Breast epithelium (tissue), 4 donors: ENCODE results near the gene ZNF518A. TPM values are rescaled to one million over a fixed set of nuclear protein-coding genes. Genes with fewer than 3 reads are reported as not detected.

Experiments
- DNase-seq, 2 donors: peaks; one replicate each; pipeline ENCODE4 v3.0.0-alpha.2; 2019; ENCODE audit warnings: low spot score in 2 of 2
- H3K27ac ChIP-seq, 2 donors: fragments of 200-600 bp; sonication (generic) in 1 of 2; one replicate each; pipeline ENCODE4 v1.5.1; 2016 to 2019; ENCODE audit warnings: mild to moderate bottlenecking in 1 of 2
- H3K27me3 ChIP-seq, 2 donors: fragments of 200-600 bp; sonication (generic) in 1 of 2; one replicate each; pipeline versions ENCODE4 v1.5.1 to v1.6.0; 2017 to 2019; ENCODE audit warnings: control low read depth in 1 of 2, mild to moderate bottlenecking in 1 of 2
- H3K36me3 ChIP-seq: fragments of 200-600 bp; one replicate; pipeline ENCODE4 v1.5.1; 2019
- H3K4me1 ChIP-seq, 2 donors: fragments of 200-600 bp; sonication (generic); one replicate each; pipeline ENCODE4 v1.5.1; 2016 to 2019; ENCODE audit warnings: control low read depth in 1 of 2
- H3K4me3 ChIP-seq, 3 donors: fragments of 200-600 bp; sonication (generic); 1 replicate in 2 of 3; 2 replicates in 1 of 3; pipeline ENCODE4 v1.5.1; 2016 to 2019; ENCODE audit warnings: mild to moderate bottlenecking in 3 of 3, moderate library complexity in 2 of 3
- H3K9me3 ChIP-seq, 2 donors: fragments of 200-600 bp; sonication (generic) in 1 of 2; one replicate each; pipeline ENCODE4 v1.5.1; 2016 to 2019; ENCODE audit warnings: control low read depth in 1 of 2
- POLR2A ChIP-seq: fragments of 450-650 bp; IDR thresholded peaks from one replicate; pipeline ENCODE4 v1.6.1; 2016; ENCODE audit warnings: antibody characterized with exemption, mild to moderate bottlenecking, moderate library complexity
- POLR2AphosphoS5 ChIP-seq, 3 donors: sonication (generic); formaldehyde crosslinking; IDR thresholded peaks; one replicate each; pipeline ENCODE4 v1.6.1; 2017; ENCODE audit warnings: antibody characterized with exemption in 3 of 3
- intact Hi-C: fragments of 100-400 bp; cut with DNase I; formaldehyde crosslinking; loops from one replicate; pipeline ENCODE4 v1.15.1; 2023; ENCODE audit warnings: low total_unique reads
- total RNA-seq, 3 donors: library from RNA; depleted of rRNA; stranded (reverse); fragments of >200 nt; gene quantifications; one replicate each; pipeline ENCODE4 v1.1.0, GENCODE V29; 2016
- TF ChIP-seq, protein P1 (sequence below), 3 donors: fragments of 450-650 bp; IDR thresholded peaks; one replicate each; pipeline ENCODE4 v1.5.1; 2016 to 2017; ENCODE audit warnings: antibody characterized with exemption in 3 of 3, mild to moderate bottlenecking in 3 of 3, moderate library complexity in 3 of 3

The ZNF518A gene, protein sequence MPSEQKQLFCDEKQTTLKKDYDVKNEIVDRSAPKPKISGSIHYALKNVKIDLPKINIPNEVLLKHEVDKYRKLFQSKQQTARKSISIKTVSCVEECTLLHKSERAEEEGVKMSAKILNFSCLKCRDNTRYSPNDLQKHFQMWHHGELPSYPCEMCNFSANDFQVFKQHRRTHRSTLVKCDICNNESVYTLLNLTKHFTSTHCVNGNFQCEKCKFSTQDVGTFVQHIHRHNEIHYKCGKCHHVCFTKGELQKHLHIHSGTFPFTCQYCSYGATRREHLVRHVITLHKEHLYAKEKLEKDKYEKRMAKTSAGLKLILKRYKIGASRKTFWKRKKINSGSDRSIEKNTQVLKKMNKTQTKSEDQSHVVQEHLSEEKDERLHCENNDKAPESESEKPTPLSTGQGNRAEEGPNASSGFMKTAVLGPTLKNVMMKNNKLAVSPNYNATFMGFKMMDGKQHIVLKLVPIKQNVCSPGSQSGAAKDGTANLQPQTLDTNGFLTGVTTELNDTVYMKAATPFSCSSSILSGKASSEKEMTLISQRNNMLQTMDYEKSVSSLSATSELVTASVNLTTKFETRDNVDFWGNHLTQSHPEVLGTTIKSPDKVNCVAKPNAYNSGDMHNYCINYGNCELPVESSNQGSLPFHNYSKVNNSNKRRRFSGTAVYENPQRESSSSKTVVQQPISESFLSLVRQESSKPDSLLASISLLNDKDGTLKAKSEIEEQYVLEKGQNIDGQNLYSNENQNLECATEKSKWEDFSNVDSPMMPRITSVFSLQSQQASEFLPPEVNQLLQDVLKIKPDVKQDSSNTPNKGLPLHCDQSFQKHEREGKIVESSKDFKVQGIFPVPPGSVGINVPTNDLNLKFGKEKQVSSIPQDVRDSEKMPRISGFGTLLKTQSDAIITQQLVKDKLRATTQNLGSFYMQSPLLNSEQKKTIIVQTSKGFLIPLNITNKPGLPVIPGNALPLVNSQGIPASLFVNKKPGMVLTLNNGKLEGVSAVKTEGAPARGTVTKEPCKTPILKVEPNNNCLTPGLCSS (N-terminal part only)
- 10 to 100 TPM; 18.1 to 33.7 (median 22.9) TPM for total RNA-seq

DNA sequence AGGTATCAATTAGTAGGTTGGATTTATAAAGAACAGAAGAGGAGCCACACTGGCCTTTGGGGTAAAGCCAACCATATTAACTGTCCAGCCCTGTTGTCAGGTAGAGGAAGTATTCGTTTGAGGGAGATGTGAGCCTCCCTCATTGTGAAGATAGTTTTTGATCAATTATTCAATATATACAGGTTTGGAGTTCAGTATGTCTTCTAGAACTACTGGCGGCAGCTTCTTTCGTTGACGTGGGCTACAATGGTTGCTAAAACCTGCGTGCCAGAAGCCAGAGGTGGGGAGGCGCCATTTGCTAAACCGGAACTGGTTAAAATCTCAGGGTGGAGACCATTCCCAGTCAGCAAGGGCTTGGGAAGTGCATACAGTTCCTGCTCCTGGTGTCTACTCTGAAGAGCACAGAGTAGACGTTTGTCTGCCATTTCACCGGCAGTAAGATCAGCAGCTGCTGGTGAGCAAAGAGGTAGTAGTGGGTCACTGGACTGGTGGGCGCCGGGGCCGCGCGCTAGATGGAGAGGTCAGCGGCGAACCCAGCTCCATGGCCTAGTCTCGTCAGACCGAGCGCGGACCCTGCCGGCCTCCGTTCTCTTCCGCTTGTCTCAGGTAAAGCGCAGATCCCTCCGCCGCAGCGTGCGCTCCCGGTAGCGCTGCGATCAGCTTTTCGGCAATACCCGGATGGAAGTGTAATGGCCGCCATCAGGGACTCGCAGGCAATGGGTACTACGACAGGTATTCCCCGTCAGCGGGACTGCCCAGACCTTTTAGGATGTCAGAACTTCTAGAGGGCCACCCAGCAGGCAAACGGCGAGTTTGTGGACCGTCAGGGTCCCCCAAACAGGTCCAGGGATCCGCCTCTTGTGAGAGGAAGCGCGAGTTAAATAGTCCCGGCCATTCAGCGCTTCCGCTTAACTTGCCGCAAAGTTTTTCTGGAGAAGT lies at the start of gene ZNF518A:
Gene ZNF518A (plus strand): TSS at position 911 of the 939 bp plus-strand sequence. CDS start 26,026 bp downstream, outside the sequence.
- peak within 1 kb of the TSS; percentile 80 to 85 (median 82) for H3K4me3 ChIP-seq
- peak within 1 kb of the TSS; percentile 96 to 98 for H3K27ac ChIP-seq
- peak; percentile 81 to 88 for DNase-seq
- intact Hi-C loops: no loop called here
- H3K27me3 ChIP-seq: peaks cover 0 to 23% of the 10 kb centered on the region in 2 donors
- peaks cover 0 to 8% of the 10 kb centered on the region in 2 donors for H3K4me1 ChIP-seq
- H3K36me3 ChIP-seq: peaks cover 10% of the 10 kb centered on the region
- H3K9me3 ChIP-seq: no peaks in the 10 kb centered on the region
- TF ChIP-seq POLR2AphosphoS5 (IDR thresholded peaks at IDR 0.05): peak; percentile 87 to 90 (median 87)
- TF ChIP-seq, protein P1, sequence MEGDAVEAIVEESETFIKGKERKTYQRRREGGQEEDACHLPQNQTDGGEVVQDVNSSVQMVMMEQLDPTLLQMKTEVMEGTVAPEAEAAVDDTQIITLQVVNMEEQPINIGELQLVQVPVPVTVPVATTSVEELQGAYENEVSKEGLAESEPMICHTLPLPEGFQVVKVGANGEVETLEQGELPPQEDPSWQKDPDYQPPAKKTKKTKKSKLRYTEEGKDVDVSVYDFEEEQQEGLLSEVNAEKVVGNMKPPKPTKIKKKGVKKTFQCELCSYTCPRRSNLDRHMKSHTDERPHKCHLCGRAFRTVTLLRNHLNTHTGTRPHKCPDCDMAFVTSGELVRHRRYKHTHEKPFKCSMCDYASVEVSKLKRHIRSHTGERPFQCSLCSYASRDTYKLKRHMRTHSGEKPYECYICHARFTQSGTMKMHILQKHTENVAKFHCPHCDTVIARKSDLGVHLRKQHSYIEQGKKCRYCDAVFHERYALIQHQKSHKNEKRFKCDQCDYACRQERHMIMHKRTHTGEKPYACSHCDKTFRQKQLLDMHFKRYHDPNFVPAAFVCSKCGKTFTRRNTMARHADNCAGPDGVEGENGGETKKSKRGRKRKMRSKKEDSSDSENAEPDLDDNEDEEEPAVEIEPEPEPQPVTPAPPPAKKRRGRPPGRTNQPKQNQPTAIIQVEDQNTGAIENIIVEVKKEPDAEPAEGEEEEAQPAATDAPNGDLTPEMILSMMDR (IDR thresholded peaks at IDR 0.05): no peak
- no peak for TF ChIP-seq POLR2A

DNA sequence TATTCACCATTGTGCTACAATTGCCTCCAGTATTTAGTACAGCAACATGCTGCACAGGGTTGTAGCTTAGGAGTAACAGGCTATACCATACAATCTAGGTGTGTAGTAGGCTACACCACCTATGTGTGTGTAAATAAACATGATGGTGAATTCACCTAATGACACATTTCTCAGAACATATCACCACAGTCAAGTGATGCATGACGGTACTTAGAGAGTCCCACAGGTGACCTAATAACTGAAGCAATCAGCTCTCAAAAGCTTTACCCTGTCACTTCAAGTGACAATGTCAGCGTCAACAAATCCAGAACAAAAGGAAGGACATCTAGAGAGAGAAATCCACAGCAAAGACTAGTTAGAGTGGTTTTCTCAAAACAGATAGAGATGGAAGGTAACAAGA lies 47.9 kb upstream of the ZNF518A start:
- H3K27ac ChIP-seq: no peak overlapping the region
- no peak for DNase-seq
- H3K9me3 ChIP-seq: no peaks in the 10 kb centered on the region
- no peaks in the 10 kb centered on the region for H3K27me3 ChIP-seq
- intact Hi-C loops: no loop called here
- TF ChIP-seq, protein P1 (IDR thresholded peaks at IDR 0.05): no peak
- TF ChIP-seq POLR2A (no peak), POLR2AphosphoS5 (IDR thresholded peaks at IDR 0.05) (no peak)
- no peaks in the 10 kb centered on the region for H3K4me1 ChIP-seq
- H3K4me3 ChIP-seq: no peak overlapping the region
- H3K36me3 ChIP-seq: no peaks in the 10 kb centered on the region

DNA sequence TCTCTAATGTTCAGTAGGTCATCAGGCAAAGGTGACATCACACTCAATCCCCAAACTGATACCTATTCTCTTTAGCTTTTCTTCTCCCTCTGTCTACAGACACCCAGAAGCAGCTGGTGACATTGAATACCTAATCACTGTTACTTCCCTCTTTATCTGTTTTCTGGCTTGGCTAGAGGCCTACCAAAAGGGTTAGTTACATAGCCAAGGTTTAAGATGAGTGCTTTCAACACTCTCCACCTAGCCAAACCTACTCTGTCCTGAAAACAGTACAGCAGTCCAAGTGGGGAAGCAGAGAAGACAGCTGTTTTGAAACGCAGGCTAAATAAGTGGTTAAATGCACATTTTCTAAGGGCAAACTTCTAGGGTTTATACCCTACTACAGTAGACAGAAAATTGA lies 47.3 kb upstream of the ZNF518A start:
- Histone ChIP-seq H3K27me3 (no peaks in the 10 kb centered on the region), H3K9me3 (no peaks in the 10 kb centered on the region), H3K4me3 (no peak overlapping the region), H3K4me1 (no peaks in the 10 kb centered on the region), H3K36me3 (no peaks in the 10 kb centered on the region), H3K27ac (no peak overlapping the region)
- DNase-seq: no peak
- TF ChIP-seq POLR2AphosphoS5 (IDR thresholded peaks at IDR 0.05): no peak
- TF ChIP-seq, protein P1 (IDR thresholded peaks at IDR 0.05): no peak
- TF ChIP-seq POLR2A: no peak
- intact Hi-C loops: no loop called here

DNA sequence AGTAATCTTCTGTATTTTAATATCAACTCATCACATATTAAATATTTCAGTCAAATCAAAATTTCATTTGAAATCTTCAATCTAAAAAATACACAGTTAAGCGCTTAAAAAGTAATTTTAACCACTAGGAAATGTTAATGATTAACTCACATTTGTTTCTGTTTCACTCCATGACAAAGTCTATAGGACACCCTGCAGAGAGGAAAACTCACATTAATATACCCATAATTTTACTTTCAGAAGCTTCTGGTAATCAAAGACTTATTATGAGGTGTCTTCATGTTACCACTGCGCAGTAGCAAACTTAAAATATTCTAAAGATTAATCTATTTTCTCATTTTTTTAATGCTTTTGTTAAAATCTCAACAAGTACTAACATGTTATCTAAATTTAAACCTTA lies 41.0 kb upstream of the ZNF518A start:
- H3K4me3 ChIP-seq: peak overlapping the region; percentile 68 to 79 (median 78)
- H3K4me1 ChIP-seq: no peaks in the 10 kb centered on the region
- intact Hi-C loops: no loop called here
- TF ChIP-seq POLR2A: no peak
- TF ChIP-seq, protein P1 (IDR thresholded peaks at IDR 0.05): no peak
- no peak for TF ChIP-seq POLR2AphosphoS5 (IDR thresholded peaks at IDR 0.05)
- no peaks in the 10 kb centered on the region for H3K36me3 ChIP-seq
- H3K27ac ChIP-seq: no peak overlapping the region
- no peak for DNase-seq
- peaks cover 0 to 22% of the 10 kb centered on the region in 2 donors for H3K27me3 ChIP-seq
- no peaks in the 10 kb centered on the region for H3K9me3 ChIP-seq
